Activated CD8-positive, alpha-beta T cell treated with anti-CD3 and anti-CD28 coated beads for 36 hours (primary cell): ENCODE data around the gene WLS. TPM values are rescaled to one million over a fixed set of nuclear protein-coding genes. Genes with fewer than 3 reads are reported as not detected.

Experiments
- ATAC-seq: fragments of 200-7000 bp; cut with Tn5 transposase; one replicate; pipeline ENCODE4 v1.10.0; 2021; ENCODE audit warnings: mild to moderate bottlenecking, moderate library complexity
- CTCF ChIA-PET: fragments of 350-600 bp; sonication (Branson Sonifier 250); formaldehyde crosslinking; loops from one replicate; lab custom pipeline; 2021; ENCODE audit warnings: antibody characterized with exemption; lab: Charles Lee
- POLR2A ChIA-PET: fragments of 350-600 bp; sonication (Branson Sonifier 250); formaldehyde crosslinking; loops from one replicate; lab custom pipeline; 2021; ENCODE audit warnings: antibody characterized with exemption; lab: Charles Lee
- DNase-seq: peaks from one replicate; pipeline ENCODE4 v3.0.0-alpha.2; 2020
- H3K27ac Mint-ChIP-seq: one replicate; pipeline ENCODE4 v1.8.0; 2021; ENCODE audit warnings: mild to moderate bottlenecking, mixed read lengths
- H3K27me3 Mint-ChIP-seq: one replicate; pipeline ENCODE4 v1.8.0; 2021; ENCODE audit warnings: mixed read lengths
- H3K36me3 Mint-ChIP-seq: one replicate; pipeline ENCODE4 v1.8.0; 2021; ENCODE audit warnings: low read depth, mixed read lengths
- H3K4me1 Mint-ChIP-seq: one replicate; pipeline ENCODE4 v1.8.0; 2021; ENCODE audit warnings: low read depth, mixed read lengths
- H3K4me3 Mint-ChIP-seq: one replicate; pipeline ENCODE4 v1.8.0; 2021; ENCODE audit warnings: mild to moderate bottlenecking, moderate library complexity, mixed read lengths
- H3K9me3 Mint-ChIP-seq: one replicate; pipeline ENCODE4 v1.8.0; 2021; ENCODE audit warnings: mixed read lengths
- intact Hi-C: fragments of 100-400 bp; cut with micrococcal nuclease; formaldehyde crosslinking; loops from one replicate; pipeline ENCODE4 v1.10.0; 2022
- total RNA-seq, 2 experiments: library from RNA; stranded (reverse); gene quantifications; one replicate each; pipeline ENCODE4 v1.2.3, GENCODE V29; 2021
- TF ChIP-seq, protein P1 (sequence below): fragments of 200-600 bp; IDR thresholded peaks from one replicate; pipeline ENCODE4 v1.8.0; 2022; ENCODE audit warnings: antibody characterized with exemption, mild to moderate bottlenecking

Gene WLS
- total RNA-seq, 2 experiments from 2014 or later = not detected

DNA sequence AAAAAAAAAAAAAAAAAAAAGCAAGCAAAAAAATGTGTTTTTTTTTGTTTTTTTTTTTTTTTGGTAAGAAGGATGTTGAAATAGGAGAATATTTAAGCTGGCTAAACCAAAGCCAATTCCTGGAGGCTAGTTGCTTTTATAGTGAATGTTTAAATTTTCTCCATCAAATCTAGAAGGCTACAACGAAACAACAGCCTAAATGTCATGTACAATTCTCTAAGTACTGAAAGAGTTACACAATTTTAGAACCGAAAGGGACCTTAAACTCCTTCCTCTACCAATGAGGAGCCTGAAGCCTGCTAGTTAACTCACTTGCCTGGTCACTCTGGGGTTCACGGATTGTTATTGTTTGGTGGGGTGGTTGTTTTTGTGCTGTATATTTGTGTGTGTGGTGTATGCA, 3.5 kb downstream of the WLS start:
- no peak overlapping the region for H3K4me3 Mint-ChIP-seq
- H3K9me3 Mint-ChIP-seq = no peaks in the 10 kb centered on the region
- ChIA-PET CTCF (no interaction called here), POLR2A (no interaction called here)
- intact Hi-C loops = no loop called here
- TF ChIP-seq, protein P1, sequence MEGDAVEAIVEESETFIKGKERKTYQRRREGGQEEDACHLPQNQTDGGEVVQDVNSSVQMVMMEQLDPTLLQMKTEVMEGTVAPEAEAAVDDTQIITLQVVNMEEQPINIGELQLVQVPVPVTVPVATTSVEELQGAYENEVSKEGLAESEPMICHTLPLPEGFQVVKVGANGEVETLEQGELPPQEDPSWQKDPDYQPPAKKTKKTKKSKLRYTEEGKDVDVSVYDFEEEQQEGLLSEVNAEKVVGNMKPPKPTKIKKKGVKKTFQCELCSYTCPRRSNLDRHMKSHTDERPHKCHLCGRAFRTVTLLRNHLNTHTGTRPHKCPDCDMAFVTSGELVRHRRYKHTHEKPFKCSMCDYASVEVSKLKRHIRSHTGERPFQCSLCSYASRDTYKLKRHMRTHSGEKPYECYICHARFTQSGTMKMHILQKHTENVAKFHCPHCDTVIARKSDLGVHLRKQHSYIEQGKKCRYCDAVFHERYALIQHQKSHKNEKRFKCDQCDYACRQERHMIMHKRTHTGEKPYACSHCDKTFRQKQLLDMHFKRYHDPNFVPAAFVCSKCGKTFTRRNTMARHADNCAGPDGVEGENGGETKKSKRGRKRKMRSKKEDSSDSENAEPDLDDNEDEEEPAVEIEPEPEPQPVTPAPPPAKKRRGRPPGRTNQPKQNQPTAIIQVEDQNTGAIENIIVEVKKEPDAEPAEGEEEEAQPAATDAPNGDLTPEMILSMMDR = no peak
- no peaks in the 10 kb centered on the region for H3K36me3 Mint-ChIP-seq
- DNase-seq (no peak), ATAC-seq (no peak)
- H3K4me1 Mint-ChIP-seq = peaks cover 11% of the 10 kb centered on the region
- peaks cover 54% of the 10 kb centered on the region for H3K27me3 Mint-ChIP-seq
- no peak overlapping the region for H3K27ac Mint-ChIP-seq

DNA sequence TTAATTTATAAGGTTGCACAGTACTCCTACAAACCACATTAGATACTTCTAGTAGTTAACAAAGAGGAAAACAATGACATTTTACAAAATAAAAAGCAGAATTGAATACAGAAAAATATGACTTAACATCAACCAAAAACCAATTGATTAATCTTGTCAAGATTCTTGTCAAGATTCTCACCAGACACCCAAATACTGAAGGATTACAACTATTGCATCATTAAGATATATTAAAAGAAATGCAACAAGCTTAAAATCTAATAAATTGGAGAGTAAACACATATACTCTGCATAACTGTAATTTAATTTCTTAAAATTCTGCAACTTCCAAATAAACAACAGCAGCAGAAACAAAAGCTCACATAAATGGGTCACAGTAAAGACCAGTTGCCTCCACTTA, 4.7 kb downstream of the WLS start:
- peaks cover 11% of the 10 kb centered on the region for H3K4me1 Mint-ChIP-seq
- intact Hi-C loops = no loop called here
- no peaks in the 10 kb centered on the region for H3K9me3 Mint-ChIP-seq
- CTCF ChIA-PET = no interaction called here
- TF ChIP-seq, protein P1 = no peak
- no peak overlapping the region for H3K4me3 Mint-ChIP-seq
- H3K27ac Mint-ChIP-seq = no peak overlapping the region
- no peaks in the 10 kb centered on the region for H3K36me3 Mint-ChIP-seq
- no peak for DNase-seq
- POLR2A ChIA-PET = no interaction called here
- H3K27me3 Mint-ChIP-seq = peaks cover 43% of the 10 kb centered on the region
- no peak for ATAC-seq

DNA sequence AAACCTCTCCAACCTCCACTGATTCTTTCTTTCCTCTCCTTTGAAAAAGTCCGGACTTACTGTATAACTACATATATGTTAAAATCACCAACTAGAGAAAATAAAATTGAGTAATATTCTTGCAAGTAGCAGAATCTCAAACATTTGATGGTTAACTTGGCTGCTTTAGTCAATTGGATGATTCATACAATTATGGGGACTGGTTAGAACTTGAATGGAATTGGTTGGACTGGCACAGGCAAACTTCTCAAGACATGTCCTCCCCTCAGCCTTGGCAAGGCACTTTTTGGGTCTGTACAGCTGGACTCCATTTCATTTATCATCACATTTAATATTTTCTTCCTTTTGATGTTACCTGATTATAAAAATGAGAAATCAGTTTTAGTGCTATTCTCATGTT, 6.5 kb downstream of the WLS start:
- Mint-ChIP-seq H3K9me3 (no peaks in the 10 kb centered on the region), H3K4me3 (no peak overlapping the region), H3K36me3 (no peaks in the 10 kb centered on the region), H3K4me1 (peaks cover 3% of the 10 kb centered on the region), H3K27me3 (peaks cover 31% of the 10 kb centered on the region), H3K27ac (no peak overlapping the region)
- TF ChIP-seq, protein P1 = no peak
- ChIA-PET CTCF (no interaction called here), POLR2A (no interaction called here)
- ATAC-seq = no peak
- DNase-seq = no peak
- intact Hi-C loops = no loop called here

DNA sequence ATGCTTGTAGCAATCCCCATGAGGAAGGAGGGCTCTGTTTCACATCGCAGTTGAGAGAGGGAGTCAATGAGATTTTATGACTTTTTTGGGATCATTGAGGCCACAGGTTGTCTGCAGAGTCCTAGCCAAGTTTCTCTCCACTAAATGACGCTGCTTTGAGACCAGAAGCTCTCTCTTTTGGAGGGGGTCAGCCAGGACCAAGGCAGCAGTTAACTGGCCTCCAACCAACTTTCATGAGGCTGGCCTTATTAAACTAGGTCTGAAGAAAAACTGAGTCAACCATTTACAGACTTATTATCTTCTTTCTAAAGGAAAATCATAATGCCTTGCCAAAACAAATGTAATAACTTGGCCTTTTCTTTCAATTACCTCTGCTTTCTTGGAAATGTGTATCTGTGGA, 8.6 kb downstream of the WLS start:
- TF ChIP-seq, protein P1 = no peak
- ChIA-PET POLR2A (no interaction called here), CTCF (no interaction called here)
- no peaks in the 10 kb centered on the region for H3K4me1 Mint-ChIP-seq
- H3K27me3 Mint-ChIP-seq = peaks cover 11% of the 10 kb centered on the region
- no peak for ATAC-seq
- intact Hi-C loops = no loop called here
- no peaks in the 10 kb centered on the region for H3K36me3 Mint-ChIP-seq
- no peak overlapping the region for H3K27ac Mint-ChIP-seq
- no peak for DNase-seq
- H3K4me3 Mint-ChIP-seq = no peak overlapping the region
- H3K9me3 Mint-ChIP-seq = no peaks in the 10 kb centered on the region

DNA sequence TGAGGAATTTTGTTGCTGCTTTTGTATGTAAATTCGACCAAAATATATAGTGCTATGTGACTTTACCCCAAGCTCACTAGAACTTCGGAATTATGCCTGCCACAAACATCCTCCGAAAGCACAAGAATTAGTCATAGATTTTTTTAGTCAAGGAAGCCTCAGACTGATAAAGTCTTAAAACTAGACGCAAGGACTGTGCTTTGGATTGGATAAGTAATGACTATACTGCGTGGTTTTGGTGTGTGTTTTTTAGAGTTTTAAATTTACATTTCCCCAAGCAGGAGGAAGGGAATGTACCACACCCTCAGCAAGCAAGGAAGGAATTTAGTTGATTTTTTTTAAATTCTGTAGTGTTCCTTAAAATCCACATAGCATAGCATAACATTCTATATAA, 10.3 kb downstream of the WLS start:
- no peak overlapping the region for H3K27ac Mint-ChIP-seq
- no peak overlapping the region for H3K4me3 Mint-ChIP-seq
- intact Hi-C loops = no loop called here
- H3K4me1 Mint-ChIP-seq = no peaks in the 10 kb centered on the region
- no peaks in the 10 kb centered on the region for H3K36me3 Mint-ChIP-seq
- CTCF ChIA-PET = no interaction called here
- ATAC-seq (no peak), DNase-seq (no peak)
- no peaks in the 10 kb centered on the region for H3K9me3 Mint-ChIP-seq
- POLR2A ChIA-PET = interaction anchor here (0.6 kb wide), 1 partner anchor 8 kb away, joined by 3 read pairs; no protein-coding TSS in a partner anchor
- TF ChIP-seq, protein P1 = no peak
- peaks cover 9% of the 10 kb centered on the region for H3K27me3 Mint-ChIP-seq
